HEK293 (cell line): ENCODE data around the gene CADPS.

Source experiments
- CTCF ChIA-PET: fragments of 350-600 bp; formaldehyde crosslinking; extraction: SDS; loops from one replicate; lab custom pipeline; 2021; ENCODE audit warnings: antibody characterized with exemption; lab: Yijun Ruan, JAX
- POLR2A ChIA-PET: fragments of 300-600 bp; formaldehyde crosslinking; extraction: SDS; loops from one replicate; lab custom pipeline; 2020; ENCODE audit warnings: antibody characterized with exemption, inconsistent platforms; lab: Yijun Ruan, JAX
- H3K27ac ChIP-seq: fragments of 200-500 bp; sonication (Bioruptor generic); 2 replicates; pipeline ENCODE4 v1.5.1; 2014; ENCODE audit warnings: low read depth, low read length, control low read depth, inconsistent platforms; ENCODE audit errors: extremely low read depth
- H3K36me3 ChIP-seq, 2 experiments: fragments of 200-500 bp in 1 of 2; sonication (Bioruptor generic) in 1 of 2; 1 replicate in 1 of 2; 2 replicates in 1 of 2; pipeline ENCODE4 v1.5.1; 2014 to 2017; ENCODE audit warnings: inconsistent platforms in 2 of 2, low read length in 2 of 2; ENCODE audit not compliant: control insufficient read depth in 2 of 2, insufficient read depth in 1 of 2
- H3K4me1 ChIP-seq: fragments of 200-500 bp; sonication (Bioruptor generic); 2 replicates; pipeline ENCODE4 v1.5.1; 2014; ENCODE audit warnings: mild to moderate bottlenecking, low read length, inconsistent platforms; ENCODE audit not compliant: control insufficient read depth, insufficient read depth
- H3K4me3 ChIP-seq: 2 replicates; pipeline ENCODE4 v1.5.1; 2011; ENCODE audit warnings: low read depth, mild to moderate bottlenecking, control low read depth, low read length, moderate library complexity
- H3K9me3 ChIP-seq: fragments of 200-500 bp; sonication (Bioruptor generic); 2 replicates; pipeline ENCODE4 v1.5.1; 2014; ENCODE audit warnings: low read depth, low read length, inconsistent platforms; ENCODE audit not compliant: control insufficient read depth, insufficient read depth
- CTCF ChIP-seq: fragments of 450-650 bp; formaldehyde crosslinking; IDR thresholded peaks from 2 replicates; pipeline ENCODE4 v1.5.1; 2016; ENCODE audit warnings: missing biosample characterization, missing genetic modification characterization
- PRDM10 ChIP-seq: fragments of 450-650 bp; formaldehyde crosslinking; IDR thresholded peaks from 2 replicates; pipeline ENCODE4 v1.5.1; 2016; ENCODE audit warnings: missing biosample characterization, missing genetic modification characterization
- WT1 ChIP-seq: fragments of 450-650 bp; formaldehyde crosslinking; IDR thresholded peaks from 2 replicates; pipeline ENCODE4 v1.5.1; 2016; ENCODE audit warnings: missing biosample characterization, missing genetic modification characterization
- ZBTB20 ChIP-seq: fragments of 450-650 bp; formaldehyde crosslinking; IDR thresholded peaks from 2 replicates; pipeline ENCODE4 v1.5.1; 2016; ENCODE audit warnings: missing biosample characterization, missing genetic modification characterization
- ZBTB48 ChIP-seq: fragments of 450-650 bp; formaldehyde crosslinking; IDR thresholded peaks from 2 replicates; pipeline ENCODE4 v1.5.1; 2016; ENCODE audit warnings: missing biosample characterization, missing genetic modification characterization
- ZBTB7A ChIP-seq: fragments of 450-650 bp; formaldehyde crosslinking; IDR thresholded peaks from 2 replicates; pipeline ENCODE4 v1.5.1; 2016; ENCODE audit warnings: low read depth, missing biosample characterization, missing genetic modification characterization
- ZEB2 ChIP-seq: fragments of 450-650 bp; formaldehyde crosslinking; IDR thresholded peaks from 2 replicates; pipeline ENCODE4 v1.5.1; 2016; ENCODE audit warnings: missing biosample characterization, missing genetic modification characterization
- ZNF140 ChIP-seq: fragments of 450-650 bp; formaldehyde crosslinking; IDR thresholded peaks from 2 replicates; pipeline ENCODE4 v1.5.1; 2016; ENCODE audit warnings: missing biosample characterization, missing genetic modification characterization
- ZNF148 ChIP-seq: fragments of 450-650 bp; formaldehyde crosslinking; IDR thresholded peaks from 2 replicates; pipeline ENCODE4 v1.5.0; 2017; ENCODE audit warnings: missing biosample characterization, missing genetic modification characterization, borderline replicate concordance
- ZNF202 ChIP-seq: fragments of 450-650 bp; formaldehyde crosslinking; IDR thresholded peaks from 2 replicates; pipeline ENCODE4 v1.5.1; 2016; ENCODE audit warnings: missing biosample characterization, missing genetic modification characterization, borderline replicate concordance
- ZNF335 ChIP-seq: fragments of 450-650 bp; formaldehyde crosslinking; conservative IDR thresholded peaks from 2 replicates; pipeline ENCODE4 v1.5.1; 2016; ENCODE audit warnings: missing biosample characterization, missing genetic modification characterization
- ZNF398 ChIP-seq: fragments of 450-650 bp; formaldehyde crosslinking; IDR thresholded peaks from 2 replicates; pipeline ENCODE4 v1.5.1; 2017; ENCODE audit warnings: missing biosample characterization, missing genetic modification characterization
- ZNF423 ChIP-seq: fragments of 450-650 bp; formaldehyde crosslinking; IDR thresholded peaks from 2 replicates; pipeline ENCODE4 v1.5.1; 2016; ENCODE audit warnings: missing biosample characterization, missing genetic modification characterization
- ZNF670 ChIP-seq: fragments of 450-650 bp; formaldehyde crosslinking; IDR thresholded peaks from 2 replicates; pipeline ENCODE4 v1.5.1; 2016; ENCODE audit warnings: missing biosample characterization, missing genetic modification characterization, low read depth
- ZNF692 ChIP-seq: fragments of 450-650 bp; formaldehyde crosslinking; IDR thresholded peaks from 2 replicates; pipeline ENCODE4 v1.5.1; 2016; ENCODE audit warnings: missing biosample characterization, missing genetic modification characterization
- ZNF777 ChIP-seq: fragments of 450-650 bp; formaldehyde crosslinking; IDR thresholded peaks from 2 replicates; pipeline ENCODE4 v1.5.1; 2017; ENCODE audit warnings: missing biosample characterization, missing genetic modification characterization, borderline replicate concordance

CADPS gene

GRCh38 chr3:62803276-62803675 is 71.9 kb downstream of the CADPS start:
- TF ChIP-seq ZEB2 (tag by site-specific recombination) (no peak), PRDM10 (tag by site-specific recombination) (peak; percentile 37; the same call in 1 of the 2 replicates)
- no peak overlapping the region for H3K27ac ChIP-seq
- no peaks in the 10 kb centered on the region for H3K9me3 ChIP-seq
- no peaks in the 10 kb centered on the region for H3K4me1 ChIP-seq
- POLR2A ChIA-PET, result no interaction called here
- no peak overlapping the region for H3K4me3 ChIP-seq
- no peaks in the 10 kb centered on the region for H3K36me3 ChIP-seq
- CTCF ChIA-PET, result no interaction called here

GRCh38 chr3:62798000-62798399 is 77.2 kb downstream of the CADPS start:
- Histone ChIP-seq H3K4me3 (no peak overlapping the region), H3K27ac (no peak overlapping the region), H3K9me3 (no peaks in the 10 kb centered on the region), H3K36me3 (no peaks in the 10 kb centered on the region), H3K4me1 (no peaks in the 10 kb centered on the region)
- ChIA-PET CTCF (interaction anchor here (0.5 kb wide), 1 partner anchor 23 kb away, joined by 3 read pairs; no protein-coding TSS in a partner anchor), POLR2A (no interaction called here)
- TF ChIP-seq CTCF (tag by site-specific recombination) (no peak), ZNF148 (no peak), WT1 (tag by site-specific recombination) (no peak), ZNF398 (tag by site-specific recombination) (no peak), ZBTB48 (tag by site-specific recombination) (no peak), ZBTB7A (tag by site-specific recombination) (no peak), ZNF777 (tag by site-specific recombination) (no peak), ZNF423 (tag by site-specific recombination) (no peak), ZNF335 (tag by site-specific recombination) (no peak), ZNF670 (tag by site-specific recombination) (no peak), ZNF140 (tag by site-specific recombination) (no peak), ZBTB20 (tag by site-specific recombination) (no peak), ZNF202 (tag by site-specific recombination) (no peak), ZNF692 (no peak), PRDM10 (tag by site-specific recombination) (no peak)
